HepG2 (cell line): ENCODE data around the gene PIGV. TPM values are rescaled to one million over a fixed set of nuclear protein-coding genes. Genes with fewer than 3 reads are reported as not detected.

Experiments
- GTF3A ChIP-seq: sonication (generic); formaldehyde crosslinking; conservative IDR thresholded peaks from 2 replicates; pipeline ENCODE4 v1.4.0; 2020; ENCODE audit warnings: mild to moderate bottlenecking, missing genetic modification reagents
- HINFP ChIP-seq: sonication (generic); formaldehyde crosslinking; IDR thresholded peaks from 2 replicates; pipeline ENCODE4 v1.4.0; 2020; ENCODE audit warnings: low read depth, mild to moderate bottlenecking, missing genetic modification reagents
- LCORL ChIP-seq, 2 experiments: fragments of 450-650 bp in 1 of 2; sonication (generic) in 1 of 2; formaldehyde crosslinking in 1 of 2; IDR thresholded peaks; 2 replicates each; pipeline versions ENCODE4 v1.5.0 to v1.6.1; 2017 to 2020; ENCODE audit warnings: antibody characterized with exemption in 1 of 2, missing genetic modification reagents in 1 of 2
- MIER3 ChIP-seq: IDR thresholded peaks from 2 replicates; pipeline ENCODE4 v1.6.1; 2016; ENCODE audit warnings: missing compliant biosample characterization, borderline replicate concordance
- MNT ChIP-seq: fragments of 450-650 bp; IDR thresholded peaks from 2 replicates; pipeline ENCODE4 v1.6.1; 2016
- NR2C2 ChIP-seq: sonication (generic); formaldehyde crosslinking; IDR thresholded peaks from 2 replicates; pipeline ENCODE4 v1.4.0; 2020; ENCODE audit warnings: missing genetic modification reagents, mild to moderate bottlenecking, moderate library complexity, borderline replicate concordance
- SIN3A ChIP-seq: IDR thresholded peaks from 2 replicates; pipeline ENCODE4 v1.6.1; 2011; ENCODE audit warnings: low read depth, mild to moderate bottlenecking, control low read depth, low read length, borderline replicate concordance
- THYN1 ChIP-seq: sonication (generic); formaldehyde crosslinking; IDR thresholded peaks from 2 replicates; pipeline ENCODE4 v1.8.1; 2023; ENCODE audit warnings: low read depth, mild to moderate bottlenecking, moderate library complexity, missing genetic modification reagents, borderline replicate concordance
- XBP1 ChIP-seq: sonication (generic); formaldehyde crosslinking; IDR thresholded peaks from 2 replicates; pipeline ENCODE4 v1.5.0; 2020; ENCODE audit warnings: missing genetic modification reagents
- ZNF136 ChIP-seq: sonication (generic); formaldehyde crosslinking; IDR thresholded peaks from 2 replicates; pipeline ENCODE4 v1.8.1; 2022; ENCODE audit warnings: low read depth, mild to moderate bottlenecking, moderate library complexity, missing genetic modification reagents
- ZNF773 ChIP-seq: sonication (generic); formaldehyde crosslinking; IDR thresholded peaks from 2 replicates; pipeline ENCODE4 v1.4.0; 2020; ENCODE audit warnings: missing genetic modification reagents, borderline replicate concordance
- polyA plus RNA-seq, 8 experiments: library from polyadenylated mRNA; depleted of rRNA in 3 of 8; stranded (reverse) in 7 of 8; unstranded in 1 of 8; fragments of >200 nt; fragmentation: Illumina TruSeq in 4 of 8; extraction: Trizol in 4 of 8; gene quantifications; 2 replicates each; pipeline versions ENCODE4 v1.2.1 to v1.2.3, GENCODE V29; 2011 to 2016; ENCODE audit warnings: low read depth in 4 of 8, missing spikeins in 1 of 8, mixed read lengths in 1 of 8; ENCODE audit not compliant: insufficient read depth in 1 of 8
- total RNA-seq, 5 experiments: library from RNA; depleted of rRNA; stranded (reverse); fragments of >200 nt; fragmentation: Illumina TruSeq; extraction: Trizol; gene quantifications; 2 replicates each; pipeline ENCODE4 v1.2.3, GENCODE V29; 2016; ENCODE audit warnings: low read depth in 1 of 5
- TF ChIP-seq, protein P1 (sequence below), 2 experiments: fragments of 450-650 bp in 1 of 2; sonication (generic) in 1 of 2; formaldehyde crosslinking in 1 of 2; IDR thresholded peaks; 2 replicates each; pipeline versions ENCODE4 v1.6.1 to v1.8.0; 2016 to 2022; ENCODE audit warnings: antibody characterized with exemption in 1 of 2, mild to moderate bottlenecking in 1 of 2, missing genetic modification reagents in 1 of 2
- TF ChIP-seq, protein P2 (sequence below): IDR thresholded peaks from 2 replicates; pipeline ENCODE4 v1.6.1; 2016

PIGV gene
- total and polyA plus RNA-seq, 2 of the 13 experiments (the other 11 are each of a cell fraction or from before 2014, with no cell fraction given) = 13.5 to 22.7 TPM

GRCh38 chr1:26820784-26821269 is 33.1 kb downstream of the PIGV start (continued):
- TF ChIP-seq, protein P1, sequence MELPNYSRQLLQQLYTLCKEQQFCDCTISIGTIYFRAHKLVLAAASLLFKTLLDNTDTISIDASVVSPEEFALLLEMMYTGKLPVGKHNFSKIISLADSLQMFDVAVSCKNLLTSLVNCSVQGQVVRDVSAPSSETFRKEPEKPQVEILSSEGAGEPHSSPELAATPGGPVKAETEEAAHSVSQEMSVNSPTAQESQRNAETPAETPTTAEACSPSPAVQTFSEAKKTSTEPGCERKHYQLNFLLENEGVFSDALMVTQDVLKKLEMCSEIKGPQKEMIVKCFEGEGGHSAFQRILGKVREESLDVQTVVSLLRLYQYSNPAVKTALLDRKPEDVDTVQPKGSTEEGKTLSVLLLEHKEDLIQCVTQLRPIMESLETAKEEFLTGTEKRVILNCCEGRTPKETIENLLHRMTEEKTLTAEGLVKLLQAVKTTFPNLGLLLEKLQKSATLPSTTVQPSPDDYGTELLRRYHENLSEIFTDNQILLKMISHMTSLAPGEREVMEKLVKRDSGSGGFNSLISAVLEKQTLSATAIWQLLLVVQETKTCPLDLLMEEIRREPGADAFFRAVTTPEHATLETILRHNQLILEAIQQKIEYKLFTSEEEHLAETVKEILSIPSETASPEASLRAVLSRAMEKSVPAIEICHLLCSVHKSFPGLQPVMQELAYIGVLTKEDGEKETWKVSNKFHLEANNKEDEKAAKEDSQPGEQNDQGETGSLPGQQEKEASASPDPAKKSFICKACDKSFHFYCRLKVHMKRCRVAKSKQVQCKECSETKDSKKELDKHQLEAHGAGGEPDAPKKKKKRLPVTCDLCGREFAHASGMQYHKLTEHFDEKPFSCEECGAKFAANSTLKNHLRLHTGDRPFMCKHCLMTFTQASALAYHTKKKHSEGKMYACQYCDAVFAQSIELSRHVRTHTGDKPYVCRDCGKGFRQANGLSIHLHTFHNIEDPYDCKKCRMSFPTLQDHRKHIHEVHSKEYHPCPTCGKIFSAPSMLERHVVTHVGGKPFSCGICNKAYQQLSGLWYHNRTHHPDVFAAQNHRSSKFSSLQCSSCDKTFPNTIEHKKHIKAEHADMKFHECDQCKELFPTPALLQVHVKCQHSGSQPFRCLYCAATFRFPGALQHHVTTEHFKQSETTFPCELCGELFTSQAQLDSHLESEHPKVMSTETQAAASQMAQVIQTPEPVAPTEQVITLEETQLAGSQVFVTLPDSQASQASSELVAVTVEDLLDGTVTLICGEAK (IDR thresholded peaks at IDR 0.05) = no peak
- TF ChIP-seq, protein P1 (CRISPR knock-in tag; IDR thresholded peaks at IDR 0.05) = no peak
- no peak for TF ChIP-seq ZNF773 (CRISPR knock-in tag)
- no peak for TF ChIP-seq NR2C2 (CRISPR knock-in tag)
- TF ChIP-seq THYN1 (CRISPR knock-in tag) = no peak
- no peak for TF ChIP-seq MNT
- no peak for TF ChIP-seq MIER3 (CRISPR knock-in tag)
- TF ChIP-seq SIN3A = no peak
- TF ChIP-seq XBP1 (CRISPR knock-in tag) = no peak
- TF ChIP-seq LCORL (IDR thresholded peaks at IDR 0.05) = no peak
- no peak for TF ChIP-seq LCORL (CRISPR knock-in tag; IDR thresholded peaks at IDR 0.05)
- TF ChIP-seq GTF3A (CRISPR knock-in tag) = no peak
- TF ChIP-seq, protein P2, sequence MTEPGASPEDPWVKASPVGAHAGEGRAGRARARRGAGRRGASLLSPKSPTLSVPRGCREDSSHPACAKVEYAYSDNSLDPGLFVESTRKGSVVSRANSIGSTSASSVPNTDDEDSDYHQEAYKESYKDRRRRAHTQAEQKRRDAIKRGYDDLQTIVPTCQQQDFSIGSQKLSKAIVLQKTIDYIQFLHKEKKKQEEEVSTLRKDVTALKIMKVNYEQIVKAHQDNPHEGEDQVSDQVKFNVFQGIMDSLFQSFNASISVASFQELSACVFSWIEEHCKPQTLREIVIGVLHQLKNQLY (CRISPR knock-in tag) = no peak
- TF ChIP-seq ZNF136 (CRISPR knock-in tag) = no peak
- TF ChIP-seq HINFP (CRISPR knock-in tag) = no peak
